ENCODE data around the gene NEK7.
A peak's percentile ranks its signal among the peaks of the same experiment; 100 is the strongest.
"Not testable (repeated sequence)": the region's sequence is repeated elsewhere in the genome, so short reads cannot be mapped to it uniquely, and the experiment has no call there.

Gene NEK7

DNA sequence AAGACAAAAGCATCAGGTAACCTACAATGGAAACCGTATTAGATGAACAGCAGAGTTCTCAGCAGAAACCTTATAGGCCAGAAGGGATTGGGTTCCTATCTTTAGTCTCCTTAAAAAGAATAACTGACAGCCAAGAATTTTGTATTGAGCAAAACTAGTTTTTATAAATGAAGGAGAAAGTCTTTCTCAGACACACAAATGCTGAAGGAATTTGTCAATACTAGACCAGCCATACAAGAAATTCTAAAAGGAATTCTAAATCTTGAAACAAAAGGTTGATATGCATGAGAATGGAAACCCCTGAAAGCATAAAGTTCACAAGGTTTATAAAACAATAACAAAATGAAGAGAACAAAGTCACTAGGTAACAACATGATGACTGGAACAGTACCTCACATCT is 58.1 kb downstream of the NEK7 start:
- Histone ChIP-seq H3K27me3 (ENCODE audit: control insufficient read depth, insufficient read depth, low read length) (no peaks in the 10 kb centered on the region), H3K9ac (ENCODE audit: low read depth, low read length) (no peak overlapping the region), H3K4me3 (ENCODE audit: low read length) (no peak overlapping the region), H3K4me2 (ENCODE audit: low read length) (no peak overlapping the region), H3K9me3 (replicated peaks; ENCODE audit: low read length) (no peaks in the 10 kb centered on the region), H3K4me1 (ENCODE audit: control insufficient read depth, insufficient read depth, low read length) (peaks cover 16% of the 10 kb centered on the region), H3K36me3 (ENCODE audit: insufficient read depth, low read length) (peaks cover 18% of the 10 kb centered on the region)

DNA sequence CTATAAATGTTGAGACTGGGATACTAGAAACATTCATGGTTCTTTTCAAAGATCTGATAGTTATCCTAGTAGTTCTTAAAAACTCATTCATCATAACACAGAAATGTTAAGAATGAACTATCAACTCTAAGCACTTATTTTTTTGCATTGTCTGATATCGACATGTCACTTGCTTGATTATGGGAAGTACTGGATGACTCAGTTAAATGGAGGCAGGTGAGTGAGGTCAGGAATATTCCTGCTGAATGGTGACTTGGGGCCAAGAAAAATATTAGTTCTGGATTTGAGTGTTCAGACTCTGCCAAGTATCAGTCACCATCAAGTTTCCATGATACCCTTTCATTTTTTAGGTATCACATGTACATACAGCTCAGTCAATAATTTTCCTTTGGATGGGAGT is 63.6 kb downstream of the NEK7 start:
- Histone ChIP-seq H3K36me3 (ENCODE audit: insufficient read depth, low read length) (no peaks in the 10 kb centered on the region), H3K9ac (ENCODE audit: low read depth, low read length) (peak overlapping the region; percentile 36), H3K9me3 (replicated peaks; ENCODE audit: low read length) (no peaks in the 10 kb centered on the region), H3K4me2 (ENCODE audit: low read length) (peak overlapping the region; percentile 51), H3K4me1 (ENCODE audit: control insufficient read depth, insufficient read depth, low read length) (peaks cover 15% of the 10 kb centered on the region), H3K27me3 (ENCODE audit: control insufficient read depth, insufficient read depth, low read length) (no peaks in the 10 kb centered on the region), H3K4me3 (ENCODE audit: low read length) (no peak overlapping the region)

DNA sequence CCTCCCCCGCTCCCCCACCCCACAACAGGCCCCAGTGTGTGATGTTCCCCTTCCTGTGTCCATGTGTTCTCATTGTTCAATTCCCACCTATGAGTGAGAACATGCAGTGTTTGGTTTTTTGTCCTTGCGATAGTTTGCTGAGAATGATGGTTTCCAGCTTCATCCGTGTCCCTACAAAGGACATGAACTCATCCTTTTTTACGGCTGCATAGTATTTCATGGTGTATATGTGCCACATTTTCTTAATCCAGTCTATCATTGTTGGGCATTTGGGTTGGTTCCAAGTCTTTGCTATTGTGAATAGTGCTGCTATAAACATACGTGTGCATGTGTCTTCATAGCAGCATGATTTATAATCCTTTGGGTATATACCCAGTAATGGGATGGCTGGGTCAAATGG is 70.2 kb downstream of the NEK7 start:
- H3K9me3 ChIP-seq (replicated peaks; ENCODE audit: low read length); H3K4me2 ChIP-seq (ENCODE audit: low read length); H3K36me3 ChIP-seq (ENCODE audit: insufficient read depth, low read length); H3K4me1 ChIP-seq (ENCODE audit: control insufficient read depth, insufficient read depth, low read length); H3K27me3 ChIP-seq (ENCODE audit: control insufficient read depth, insufficient read depth, low read length); H3K9ac ChIP-seq (ENCODE audit: low read depth, low read length); H3K4me3 ChIP-seq (ENCODE audit: low read length): not testable (repeated sequence)

DNA sequence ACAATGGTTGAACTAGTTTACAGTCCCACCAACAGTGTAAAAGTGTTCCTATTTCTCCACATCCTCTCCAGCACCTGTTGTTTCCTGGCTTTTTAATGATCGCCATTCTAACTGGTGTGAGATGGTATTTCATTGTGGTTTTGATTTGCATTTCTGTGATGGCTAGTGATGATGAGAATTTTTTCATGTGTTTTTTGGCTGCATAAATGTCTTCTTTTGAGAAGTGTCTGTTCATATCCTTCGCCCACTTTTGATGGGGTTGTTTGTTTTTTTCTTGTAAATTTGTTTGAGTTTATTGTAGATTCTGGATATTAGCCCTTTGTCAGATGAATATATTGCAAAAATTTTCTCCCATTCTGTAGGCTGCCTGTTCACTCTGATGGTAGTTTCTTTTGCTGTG is 70.7 kb downstream of the NEK7 start:
- not testable (repeated sequence) for H3K36me3 ChIP-seq (ENCODE audit: insufficient read depth, low read length); H3K4me2 ChIP-seq (ENCODE audit: low read length); H3K27me3 ChIP-seq (ENCODE audit: control insufficient read depth, insufficient read depth, low read length); H3K9ac ChIP-seq (ENCODE audit: low read depth, low read length); H3K9me3 ChIP-seq (replicated peaks; ENCODE audit: low read length); H3K4me1 ChIP-seq (ENCODE audit: control insufficient read depth, insufficient read depth, low read length); H3K4me3 ChIP-seq (ENCODE audit: low read length)

DNA sequence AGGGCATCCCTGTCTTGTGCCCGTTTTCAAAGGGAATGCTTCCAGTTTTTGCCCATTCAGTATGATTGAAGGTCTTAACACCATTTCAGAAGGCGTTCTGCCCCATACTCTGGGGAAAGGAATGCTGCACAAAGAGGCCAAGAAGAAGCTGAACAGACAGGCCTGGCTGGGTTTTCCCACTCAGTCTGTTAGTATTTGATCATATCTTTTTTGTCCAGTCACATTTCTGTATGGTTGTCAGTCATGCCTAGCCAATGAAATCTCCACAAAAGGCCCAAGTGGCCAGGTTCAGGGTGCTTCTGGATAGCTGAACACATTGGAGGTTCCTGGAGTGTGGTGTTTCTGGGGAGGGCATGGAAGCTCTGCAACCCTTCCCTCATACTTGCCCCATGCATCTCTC is 72.1 kb downstream of the NEK7 start:
- H3K27me3 ChIP-seq (ENCODE audit: control insufficient read depth, insufficient read depth, low read length) = no peaks in the 10 kb centered on the region
- no peak overlapping the region for H3K4me3 ChIP-seq (ENCODE audit: low read length)
- H3K9ac ChIP-seq (ENCODE audit: low read depth, low read length) = no peak overlapping the region
- peaks cover under 1% of the 10 kb centered on the region for H3K4me1 ChIP-seq (ENCODE audit: control insufficient read depth, insufficient read depth, low read length)
- no peaks in the 10 kb centered on the region for H3K9me3 ChIP-seq (replicated peaks; ENCODE audit: low read length)
- no peaks in the 10 kb centered on the region for H3K36me3 ChIP-seq (ENCODE audit: insufficient read depth, low read length)
- no peak overlapping the region for H3K4me2 ChIP-seq (ENCODE audit: low read length)

DNA sequence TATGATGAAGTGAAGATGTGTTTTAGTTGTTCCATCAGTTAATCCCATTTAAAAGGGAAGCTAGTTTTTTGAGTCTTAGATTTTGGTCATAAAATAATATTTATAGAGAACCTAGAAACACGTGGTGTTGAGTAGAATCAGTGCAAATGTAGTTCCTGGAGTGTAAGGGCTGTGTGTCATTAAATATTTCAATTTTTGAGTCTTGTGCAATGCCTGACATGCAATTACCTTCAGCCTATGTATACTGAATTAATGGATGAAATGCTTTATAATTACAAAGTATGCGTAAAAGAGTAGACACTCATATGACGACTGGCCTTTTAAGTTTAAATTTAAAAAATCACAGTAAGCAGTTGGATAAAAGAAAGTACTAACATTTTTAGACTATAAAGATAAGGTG is 75.0 kb downstream of the NEK7 start:
- no peaks in the 10 kb centered on the region for H3K36me3 ChIP-seq (ENCODE audit: insufficient read depth, low read length)
- H3K9me3 ChIP-seq (replicated peaks; ENCODE audit: low read length) = peaks cover 5% of the 10 kb centered on the region
- H3K27me3 ChIP-seq (ENCODE audit: control insufficient read depth, insufficient read depth, low read length) = no peaks in the 10 kb centered on the region
- H3K4me1 ChIP-seq (ENCODE audit: control insufficient read depth, insufficient read depth, low read length) = peaks cover 14% of the 10 kb centered on the region
- H3K4me3 ChIP-seq (ENCODE audit: low read length) = no peak overlapping the region
- H3K4me2 ChIP-seq (ENCODE audit: low read length) = no peak overlapping the region
- no peak overlapping the region for H3K9ac ChIP-seq (ENCODE audit: low read depth, low read length)

DNA sequence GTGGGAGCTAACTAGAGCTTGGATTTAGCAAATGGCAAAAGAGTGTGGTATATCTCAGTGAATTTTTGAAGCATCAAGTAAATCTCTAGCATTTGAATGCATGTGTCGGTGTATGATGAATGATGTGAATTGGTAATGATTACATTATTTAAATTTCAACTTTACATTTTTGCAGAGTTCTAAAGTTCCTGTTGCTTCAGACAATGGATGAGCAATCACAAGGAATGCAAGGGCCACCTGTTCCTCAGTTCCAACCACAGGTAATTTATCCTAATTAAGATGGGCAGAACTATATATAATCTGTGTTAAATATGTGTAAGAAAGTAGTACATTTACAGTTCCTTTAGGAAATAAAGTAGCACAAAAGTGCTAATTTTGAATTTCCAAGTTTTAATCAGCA is 75.6 kb downstream of the NEK7 start:
- H3K4me2 ChIP-seq (ENCODE audit: low read length) = no peak overlapping the region
- H3K9ac ChIP-seq (ENCODE audit: low read depth, low read length) = no peak overlapping the region
- peaks cover 6% of the 10 kb centered on the region for H3K9me3 ChIP-seq (replicated peaks; ENCODE audit: low read length)
- H3K27me3 ChIP-seq (ENCODE audit: control insufficient read depth, insufficient read depth, low read length) = no peaks in the 10 kb centered on the region
- H3K36me3 ChIP-seq (ENCODE audit: insufficient read depth, low read length) = no peaks in the 10 kb centered on the region
- peaks cover 14% of the 10 kb centered on the region for H3K4me1 ChIP-seq (ENCODE audit: control insufficient read depth, insufficient read depth, low read length)
- H3K4me3 ChIP-seq (ENCODE audit: low read length) = no peak overlapping the region

DNA sequence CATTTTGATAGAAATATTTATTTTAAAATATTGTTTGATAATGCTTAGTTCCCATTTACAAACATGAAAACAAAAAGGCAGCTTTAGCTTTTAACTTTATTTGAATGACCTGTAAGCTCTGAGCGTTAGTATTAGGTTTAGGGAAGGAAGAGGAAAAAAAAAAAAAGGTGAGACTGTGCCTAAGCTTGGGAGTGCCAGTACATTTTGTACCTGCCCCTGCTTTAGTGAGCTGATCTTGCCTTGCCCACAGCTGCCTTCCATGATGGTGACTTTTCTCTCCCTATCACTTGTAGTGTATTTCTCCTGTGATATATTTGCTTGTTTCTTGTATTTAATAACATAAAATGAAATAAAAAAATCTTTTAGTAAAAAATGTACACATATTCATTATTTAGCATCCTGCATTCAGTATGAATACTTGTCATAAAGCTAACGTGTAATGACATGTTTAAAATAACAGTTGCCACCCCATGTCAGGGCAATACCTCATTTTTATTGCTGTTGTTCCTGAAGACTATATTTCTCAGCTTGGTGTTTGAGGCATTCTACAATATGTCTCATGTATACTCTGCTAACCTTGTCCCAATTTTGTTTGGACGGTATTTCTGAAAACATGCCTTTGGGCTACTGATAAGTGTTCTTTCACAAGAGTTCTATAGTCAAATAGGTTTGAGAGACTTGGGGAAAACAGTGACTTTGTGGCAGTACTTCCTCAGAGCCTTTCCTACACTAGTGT is 76.3 kb downstream of the NEK7 start:
- Histone ChIP-seq H3K4me3 (ENCODE audit: low read length) (no peak overlapping the region), H3K4me1 (ENCODE audit: control insufficient read depth, insufficient read depth, low read length) (peaks cover 14% of the 10 kb centered on the region), H3K4me2 (ENCODE audit: low read length) (no peak overlapping the region), H3K27me3 (ENCODE audit: control insufficient read depth, insufficient read depth, low read length) (no peaks in the 10 kb centered on the region), H3K9ac (ENCODE audit: low read depth, low read length) (no peak overlapping the region), H3K36me3 (ENCODE audit: insufficient read depth, low read length) (no peaks in the 10 kb centered on the region), H3K9me3 (replicated peaks; ENCODE audit: low read length) (peaks cover 6% of the 10 kb centered on the region)

DNA sequence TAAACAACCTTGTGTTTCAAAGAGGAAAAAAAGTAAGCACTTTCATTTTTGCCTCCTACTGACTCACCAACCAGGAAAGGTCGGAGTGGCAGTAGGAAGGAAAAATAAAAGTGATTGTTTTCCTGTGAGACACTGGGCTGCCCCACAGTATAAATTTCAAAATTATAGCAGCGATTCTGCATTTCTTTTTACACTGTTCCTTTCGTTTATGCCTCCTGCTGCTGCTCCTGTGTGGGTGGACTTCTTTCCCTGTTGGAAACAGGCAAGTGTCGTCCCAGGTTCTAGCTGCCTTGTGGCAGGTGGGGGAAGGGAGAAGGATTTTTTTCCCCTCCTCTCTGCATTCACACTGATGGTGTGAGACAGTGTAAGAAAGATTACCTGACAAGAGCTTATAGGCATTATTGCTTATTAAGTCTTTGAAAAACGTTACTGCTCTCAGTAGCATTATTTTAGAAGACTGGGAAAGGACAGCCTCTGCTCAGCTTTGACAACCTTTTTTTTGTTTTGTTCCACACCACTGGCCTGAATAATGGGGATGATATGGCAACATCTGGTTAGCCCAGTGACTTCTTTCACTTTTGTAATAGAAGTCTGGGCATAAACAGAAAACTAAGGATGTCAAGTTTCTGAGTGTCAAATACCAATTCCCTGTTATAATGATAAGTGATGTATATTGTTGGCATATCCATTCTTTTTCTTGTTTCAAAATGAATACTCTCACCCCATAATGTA is 77.9 kb downstream of the NEK7 start:
- H3K27me3 ChIP-seq (ENCODE audit: control insufficient read depth, insufficient read depth, low read length) = no peaks in the 10 kb centered on the region
- peak overlapping the region; percentile 94 for H3K4me2 ChIP-seq (ENCODE audit: low read length)
- peak overlapping the region; percentile 76 for H3K9ac ChIP-seq (ENCODE audit: low read depth, low read length)
- H3K4me1 ChIP-seq (ENCODE audit: control insufficient read depth, insufficient read depth, low read length) = peaks cover 14% of the 10 kb centered on the region
- peaks cover 6% of the 10 kb centered on the region for H3K9me3 ChIP-seq (replicated peaks; ENCODE audit: low read length)
- H3K36me3 ChIP-seq (ENCODE audit: insufficient read depth, low read length) = no peaks in the 10 kb centered on the region
- peak overlapping the region; percentile 71 for H3K4me3 ChIP-seq (ENCODE audit: low read length)

DNA sequence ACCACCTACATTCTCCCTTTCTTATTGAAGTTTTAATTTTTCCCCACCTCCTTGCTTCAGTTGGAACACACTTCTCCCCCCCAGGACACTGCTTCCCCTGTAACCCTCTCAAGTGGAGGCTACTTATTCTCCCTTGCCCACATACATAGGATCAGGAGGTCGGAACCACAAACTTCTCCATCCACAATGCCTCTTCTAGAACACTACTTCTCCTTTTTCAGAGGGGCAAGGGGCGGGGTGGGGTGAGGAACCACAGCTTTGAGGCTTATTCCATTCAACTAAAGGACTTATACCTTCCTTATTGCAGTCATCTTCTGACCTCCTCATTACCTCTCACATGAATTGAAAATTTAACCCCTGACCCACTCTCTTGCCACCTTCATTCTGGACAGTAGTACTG is 81.3 kb downstream of the NEK7 start:
- Histone ChIP-seq H3K27me3 (ENCODE audit: control insufficient read depth, insufficient read depth, low read length) (no peaks in the 10 kb centered on the region), H3K9ac (ENCODE audit: low read depth, low read length) (no peak overlapping the region), H3K9me3 (replicated peaks; ENCODE audit: low read length) (peaks cover 6% of the 10 kb centered on the region), H3K4me3 (ENCODE audit: low read length) (no peak overlapping the region), H3K4me1 (ENCODE audit: control insufficient read depth, insufficient read depth, low read length) (peaks cover 20% of the 10 kb centered on the region), H3K4me2 (ENCODE audit: low read length) (no peak overlapping the region), H3K36me3 (ENCODE audit: insufficient read depth, low read length) (no peaks in the 10 kb centered on the region)

DNA sequence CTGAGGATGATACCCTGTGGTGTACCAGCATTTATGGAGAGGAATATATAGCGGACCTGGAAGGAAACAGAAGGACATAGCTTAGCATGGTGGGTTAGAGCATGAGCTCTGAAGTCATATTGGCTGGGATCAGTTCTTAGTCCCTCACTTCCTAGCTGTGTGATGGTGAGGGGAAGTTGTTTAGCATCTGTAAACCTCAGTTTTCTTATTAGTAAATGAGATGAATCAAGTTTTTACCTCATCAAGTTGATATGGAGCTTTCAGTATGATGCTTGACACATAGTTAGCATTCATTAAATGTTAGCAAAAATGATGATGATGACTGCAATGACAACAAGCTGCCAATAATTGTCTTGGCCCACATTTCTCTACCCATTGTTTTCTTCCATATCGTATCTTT is 84.8 kb downstream of the NEK7 start:
- Histone ChIP-seq H3K4me2 (ENCODE audit: low read length) (no peak overlapping the region), H3K9ac (ENCODE audit: low read depth, low read length) (no peak overlapping the region), H3K4me1 (ENCODE audit: control insufficient read depth, insufficient read depth, low read length) (peaks cover 6% of the 10 kb centered on the region), H3K27me3 (ENCODE audit: control insufficient read depth, insufficient read depth, low read length) (no peaks in the 10 kb centered on the region), H3K9me3 (replicated peaks; ENCODE audit: low read length) (peaks cover 4% of the 10 kb centered on the region), H3K36me3 (ENCODE audit: insufficient read depth, low read length) (peaks cover 18% of the 10 kb centered on the region), H3K4me3 (ENCODE audit: low read length) (no peak overlapping the region)

DNA sequence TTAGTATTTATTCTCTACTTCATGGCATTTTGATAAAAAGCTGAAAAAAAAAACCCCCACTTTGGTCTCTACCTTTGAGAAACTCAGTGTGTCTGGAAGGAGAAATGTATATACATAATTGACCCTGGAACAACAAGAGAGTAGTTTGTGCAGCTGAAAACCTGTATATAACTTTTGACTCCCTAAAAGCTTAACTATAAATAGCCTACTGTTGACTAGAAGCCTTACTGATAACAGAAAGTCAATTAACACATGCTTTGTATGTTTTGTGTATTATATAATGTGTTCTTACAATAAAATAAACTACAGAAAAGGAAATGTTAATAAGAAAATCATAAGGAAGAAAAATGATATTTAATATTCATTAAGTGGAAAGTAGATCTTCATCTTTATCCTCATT is 88.0 kb downstream of the NEK7 start:
- Histone ChIP-seq H3K4me3 (ENCODE audit: low read length) (no peak overlapping the region), H3K36me3 (ENCODE audit: insufficient read depth, low read length) (peaks cover 18% of the 10 kb centered on the region), H3K9me3 (replicated peaks; ENCODE audit: low read length) (no peaks in the 10 kb centered on the region), H3K4me1 (ENCODE audit: control insufficient read depth, insufficient read depth, low read length) (peaks cover 6% of the 10 kb centered on the region), H3K9ac (ENCODE audit: low read depth, low read length) (no peak overlapping the region), H3K4me2 (ENCODE audit: low read length) (no peak overlapping the region), H3K27me3 (ENCODE audit: control insufficient read depth, insufficient read depth, low read length) (no peaks in the 10 kb centered on the region)

Measured in skeletal muscle satellite cell (primary cell).